Panc1 (cell line): ENCODE results near the gene CHST8. TPM values are rescaled to one million over a fixed set of nuclear protein-coding genes. Genes with fewer than 3 reads are reported as not detected.

Source experiments
- ATAC-seq: fragments of 200-7000 bp; cut with Tn5 transposase; 2 replicates; pipeline ENCODE4 v1.9.1; 2020; ENCODE audit warnings: mild to moderate bottlenecking, moderate library complexity
- BruUV-seq: library from RNA; stranded (reverse); fragments of 400-500 nt; replicated peaks from 2 replicates; lab custom pipeline; 2021; lab: Mats Ljungman, UMichigan
- CTCF ChIA-PET: fragments of 300-600 bp; sonication (Branson Sonifier 250); formaldehyde crosslinking; loops from one replicate; lab custom pipeline; 2022; ENCODE audit warnings: antibody characterized with exemption; lab: Charles Lee
- POLR2A ChIA-PET: fragments of 300-600 bp; sonication (Branson Sonifier 250); formaldehyde crosslinking; loops from one replicate; lab custom pipeline; 2022; ENCODE audit warnings: antibody characterized with exemption; lab: Charles Lee
- DNase-seq: peaks from one replicate; pipeline ENCODE4 v3.0.0-alpha.2; 2010; ENCODE audit warnings: low read depth, low spot score
- H3K27ac ChIP-seq: 2 replicates; pipeline ENCODE4 v1.5.1; 2011; ENCODE audit warnings: mild to moderate bottlenecking, low read length, inconsistent platforms
- H3K27me3 ChIP-seq: fragments of 200-500 bp; sonication (Bioruptor generic); 2 replicates; pipeline ENCODE4 v1.6.0; 2014; ENCODE audit warnings: low read length, inconsistent platforms; ENCODE audit not compliant: control insufficient read depth, insufficient read depth
- H3K36me3 ChIP-seq: fragments of 200-500 bp; sonication (Bioruptor generic); 2 replicates; pipeline ENCODE4 v1.5.1; 2014; ENCODE audit warnings: inconsistent platforms, mild to moderate bottlenecking, low read length, moderate library complexity; ENCODE audit not compliant: control insufficient read depth, insufficient read depth
- H3K4me1 ChIP-seq: 2 replicates; pipeline ENCODE4 v1.5.1; 2011; ENCODE audit warnings: inconsistent platforms, mild to moderate bottlenecking, low read length, moderate library complexity; ENCODE audit not compliant: control insufficient read depth, insufficient read depth
- H3K4me3 ChIP-seq, 2 experiments: 2 replicates each; pipeline ENCODE4 v1.5.1; 2011 to 2012; ENCODE audit warnings: low read depth in 2 of 2, low read length in 2 of 2, mild to moderate bottlenecking in 2 of 2, inconsistent platforms in 1 of 2, moderate library complexity in 1 of 2
- H3K9me3 ChIP-seq: fragments of 200-500 bp; sonication (Bioruptor generic); 2 replicates; pipeline ENCODE4 v1.5.1; 2014; ENCODE audit warnings: low read depth, mild to moderate bottlenecking, inconsistent platforms, low read length, moderate library complexity; ENCODE audit not compliant: control insufficient read depth, insufficient read depth
- POLR2AphosphoS5 ChIP-seq: IDR thresholded peaks from 2 replicates; pipeline ENCODE4 v1.6.1; 2012; ENCODE audit warnings: mild to moderate bottlenecking, low read depth, low read length, moderate library complexity
- REST ChIP-seq, 2 experiments: IDR thresholded peaks; 2 replicates each; pipeline ENCODE4 v1.6.1; 2011 to 2012; ENCODE audit warnings: low read depth in 2 of 2, control low read depth in 1 of 2, low read length in 1 of 2, mild to moderate bottlenecking in 1 of 2, moderate library complexity in 1 of 2; ENCODE audit not compliant: insufficient read depth in 1 of 2
- SIN3A ChIP-seq: IDR thresholded peaks from 2 replicates; pipeline ENCODE4 v1.6.1; 2012; ENCODE audit warnings: low read depth, mild to moderate bottlenecking, low read length, moderate library complexity, borderline replicate concordance; ENCODE audit not compliant: insufficient read depth
- TCF7L2 ChIP-seq: IDR thresholded peaks from 2 replicates; pipeline ENCODE4 v1.6.1; 2011; ENCODE audit warnings: mild to moderate bottlenecking, low read depth, low read length, inconsistent platforms
- in situ Hi-C: cut with HindIII; loops from 2 replicates; pipeline ENCODE4 v1.10.0; 2016; ENCODE audit warnings: low sequenced_read_pairs, low pct_unique_long_range_greater_than_20kb
- intact Hi-C: fragments of 100-400 bp; cut with micrococcal nuclease; formaldehyde crosslinking; loops from one replicate; pipeline ENCODE4 v1.10.0; 2022; ENCODE audit not compliant: unreplicated experiment
- total RNA-seq: library from RNA; stranded (reverse); gene quantifications from one replicate; pipeline ENCODE4 v1.2.1, GENCODE V29; 2021; ENCODE audit not compliant: unreplicated experiment
- TF ChIP-seq, protein P1 (sequence below): fragments of 450-650 bp; IDR thresholded peaks from 2 replicates; pipeline ENCODE4 v1.5.1; 2017; ENCODE audit warnings: mild to moderate bottlenecking

The CHST8 gene
- total RNA-seq, 1 experiment from 2014 or later: 0.28 TPM

- Histone ChIP-seq H3K27ac (no peak overlapping the region), H3K27me3 (peaks cover 10% of the 10 kb centered on the region; the same call in 1 of the 2 replicates), H3K9me3 (no peaks in the 10 kb centered on the region), H3K36me3 (no peaks in the 10 kb centered on the region), H3K4me3 (no peak overlapping the region), H3K4me1 (no peaks in the 10 kb centered on the region)
- DNase-seq: no peak
- intact Hi-C loops (no loop called here), in situ Hi-C loops (no loop called here)
- CTCF ChIA-PET: interaction anchor here (0.7 kb wide), 1 partner anchor 293 kb away, joined by 3 read pairs; no protein-coding TSS in a partner anchor
- BruUV-seq: no TSS peak
- TF ChIP-seq SIN3A (no peak), TCF7L2 (no peak), POLR2AphosphoS5 (no peak)
- TF ChIP-seq, protein P1, sequence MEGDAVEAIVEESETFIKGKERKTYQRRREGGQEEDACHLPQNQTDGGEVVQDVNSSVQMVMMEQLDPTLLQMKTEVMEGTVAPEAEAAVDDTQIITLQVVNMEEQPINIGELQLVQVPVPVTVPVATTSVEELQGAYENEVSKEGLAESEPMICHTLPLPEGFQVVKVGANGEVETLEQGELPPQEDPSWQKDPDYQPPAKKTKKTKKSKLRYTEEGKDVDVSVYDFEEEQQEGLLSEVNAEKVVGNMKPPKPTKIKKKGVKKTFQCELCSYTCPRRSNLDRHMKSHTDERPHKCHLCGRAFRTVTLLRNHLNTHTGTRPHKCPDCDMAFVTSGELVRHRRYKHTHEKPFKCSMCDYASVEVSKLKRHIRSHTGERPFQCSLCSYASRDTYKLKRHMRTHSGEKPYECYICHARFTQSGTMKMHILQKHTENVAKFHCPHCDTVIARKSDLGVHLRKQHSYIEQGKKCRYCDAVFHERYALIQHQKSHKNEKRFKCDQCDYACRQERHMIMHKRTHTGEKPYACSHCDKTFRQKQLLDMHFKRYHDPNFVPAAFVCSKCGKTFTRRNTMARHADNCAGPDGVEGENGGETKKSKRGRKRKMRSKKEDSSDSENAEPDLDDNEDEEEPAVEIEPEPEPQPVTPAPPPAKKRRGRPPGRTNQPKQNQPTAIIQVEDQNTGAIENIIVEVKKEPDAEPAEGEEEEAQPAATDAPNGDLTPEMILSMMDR: no peak
- ATAC-seq: no peak
- POLR2A ChIA-PET: no interaction called here
These were observed 101.8 kb downstream of the CHST8 start for GRCh38 chr19:33723512-33723911.

GRCh38 chr19:33724021-33724720 is 102.4 kb downstream of the CHST8 start:
- no peak for ATAC-seq
- Histone ChIP-seq H3K4me3 (no peak overlapping the region), H3K4me1 (no peaks in the 10 kb centered on the region), H3K27me3 (peaks cover 13% of the 10 kb centered on the region; the same call in 1 of the 2 replicates), H3K9me3 (no peaks in the 10 kb centered on the region), H3K27ac (no peak overlapping the region), H3K36me3 (no peaks in the 10 kb centered on the region)
- no TSS peak for BruUV-seq
- POLR2A ChIA-PET: no interaction called here
- TF ChIP-seq SIN3A: no peak
- DNase-seq: no peak
- intact Hi-C loops: no loop called here
- in situ Hi-C loops: no loop called here
- CTCF ChIA-PET: interaction anchor here (0.7 kb wide), 2 partner anchors 55 to 293 kb away, joined by 3 read pairs; no protein-coding TSS in a partner anchor

DNA sequence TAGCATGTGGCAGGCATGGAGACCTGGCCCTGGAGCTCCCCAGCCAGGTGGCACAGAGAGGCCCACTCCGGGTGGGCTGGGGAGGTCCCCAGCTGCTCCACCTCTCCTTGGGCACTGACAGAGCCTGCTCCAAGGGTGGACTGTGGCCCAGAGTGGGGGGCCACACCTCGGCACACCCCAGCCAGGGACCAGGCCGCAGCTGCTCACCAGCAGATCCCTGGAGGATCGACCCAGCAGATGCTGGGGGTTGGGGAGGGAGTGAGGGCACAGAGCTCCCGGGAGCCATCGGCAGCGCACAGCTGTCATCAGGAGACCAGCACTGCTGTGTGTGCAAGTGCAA is 102.9 kb downstream of the CHST8 start:
- peaks cover 17% of the 10 kb centered on the region; the same call in 1 of the 2 replicates for H3K27me3 ChIP-seq
- CTCF ChIA-PET: no interaction called here
- POLR2A ChIA-PET: no interaction called here
- DNase-seq: no peak
- no peaks in the 10 kb centered on the region for H3K9me3 ChIP-seq
- H3K4me1 ChIP-seq: no peaks in the 10 kb centered on the region
- intact Hi-C loops: no loop called here
- no peak; the same call in 1 of the 2 replicates for ATAC-seq
- BruUV-seq: no TSS peak
- TF ChIP-seq TCF7L2 (no peak), SIN3A (no peak), POLR2AphosphoS5 (no peak), REST (IDR thresholded peaks at IDR 0.05; ENCODE audit: insufficient read depth in 1 of 2, low read depth in 2 of 2, low read length in 1 of 2) (no peak)
- TF ChIP-seq, protein P1: no peak
- H3K27ac ChIP-seq: no peak overlapping the region
- no peak overlapping the region for H3K4me3 ChIP-seq
- in situ Hi-C loops: no loop called here
- H3K36me3 ChIP-seq: no peaks in the 10 kb centered on the region
